H1 (cell line): ENCODE data around the gene DGKI. TPM values are rescaled to one million over a fixed set of nuclear protein-coding genes. Genes with fewer than 3 reads are reported as not detected.

ENCODE experiments used
- CTCF ChIA-PET: fragments of 300-600 bp; sonication (Branson Sonifier 250); formaldehyde crosslinking; loops from one replicate; lab custom pipeline; 2021; ENCODE audit not compliant: partially characterized antibody; lab: Charles Lee
- POLR2A ChIA-PET: fragments of 300-600 bp; sonication (Branson Sonifier 250); formaldehyde crosslinking; loops from one replicate; lab custom pipeline; 2021; ENCODE audit warnings: inconsistent platforms; ENCODE audit not compliant: partially characterized antibody; lab: Charles Lee
- DNase-seq, 2 experiments: peaks; one replicate each; pipeline versions ENCODE4 v3.0.0 to v3.0.0-alpha.2; 2010 to 2022; ENCODE audit warnings: low spot score in 2 of 2, low read depth in 1 of 2, mixed read lengths in 1 of 2
- FAIRE-seq: peaks from 2 replicates; lab custom pipeline; 2011; peaks lifted over from hg19 to GRCh38; lab: Jason Lieb, UNC
- H2AFZ ChIP-seq: 2 replicates; pipeline ENCODE4 v1.8.1; 2012; ENCODE audit warnings: low read length, inconsistent platforms
- H2AK5ac ChIP-seq: 2 replicates; pipeline ENCODE4 v1.6.1; 2013; ENCODE audit warnings: low read depth, low read length
- H2BK120ac ChIP-seq: replicated peaks from 2 replicates; pipeline ENCODE3; 2013; ENCODE audit warnings: low read depth, low read length, inconsistent platforms
- H2BK12ac ChIP-seq: 2 replicates; pipeline ENCODE4 v1.6.1; 2013; ENCODE audit warnings: low read depth, low read length
- H2BK15ac ChIP-seq: 2 replicates; pipeline ENCODE4 v1.6.1; 2013; ENCODE audit warnings: low read length
- H2BK20ac ChIP-seq: 2 replicates; pipeline ENCODE4 v1.6.1; 2013; ENCODE audit warnings: low read length
- H2BK5ac ChIP-seq: 2 replicates; pipeline ENCODE4 v1.6.1; 2013; ENCODE audit warnings: low read depth, low read length
- H3K14ac ChIP-seq: 2 replicates; pipeline ENCODE4 v1.6.1; 2013; ENCODE audit warnings: inconsistent platforms; ENCODE audit not compliant: insufficient read length
- H3K18ac ChIP-seq: 2 replicates; pipeline ENCODE4 v1.6.1; 2013; ENCODE audit warnings: low read length; ENCODE audit errors: extremely low read depth
- H3K23ac ChIP-seq: 2 replicates; pipeline ENCODE4 v1.6.1; 2013; ENCODE audit warnings: inconsistent platforms; ENCODE audit not compliant: insufficient read length
- H3K23me2 ChIP-seq: 2 replicates; pipeline ENCODE4 v1.6.1; 2013; ENCODE audit warnings: low read depth, low read length
- H3K27ac ChIP-seq: 2 replicates; pipeline ENCODE4 v1.6.1; 2011; ENCODE audit warnings: low read depth, low read length, inconsistent platforms
- H3K27me3 ChIP-seq, 4 experiments: replicated peaks in 1 of 4; 1 replicate in 1 of 4; 2 replicates in 3 of 4; pipeline versions ENCODE4 v1.6.1 to v1.8.1; 2011 to 2013; ENCODE audit warnings: low read length in 3 of 4, mild to moderate bottlenecking in 3 of 4, inconsistent platforms in 2 of 4, mixed read lengths in 2 of 4, moderate library complexity in 1 of 4; ENCODE audit not compliant: control insufficient read depth in 3 of 4, insufficient read depth in 3 of 4; ENCODE audit errors: extremely low read depth in 1 of 4
- H3K36me3 ChIP-seq, 4 experiments: 2 replicates each; pipeline versions ENCODE4 v1.6.1 to v1.8.1; 2011 to 2013; ENCODE audit warnings: mild to moderate bottlenecking in 4 of 4, low read length in 3 of 4, moderate library complexity in 2 of 4, control low read depth in 1 of 4, inconsistent platforms in 1 of 4; ENCODE audit not compliant: insufficient read depth in 4 of 4, control insufficient read depth in 2 of 4
- H3K4ac ChIP-seq: replicated peaks from 2 replicates; pipeline ENCODE3; 2013; ENCODE audit warnings: low read length, low read depth, mixed read lengths, inconsistent platforms; ENCODE audit not compliant: insufficient read length
- H3K4me1 ChIP-seq, 4 experiments: replicated peaks in 1 of 4; 1 replicate in 1 of 4; 2 replicates in 3 of 4; pipeline versions ENCODE4 v1.6.1 to v1.8.1; 2011 to 2013; ENCODE audit warnings: low read length in 3 of 4, inconsistent platforms in 2 of 4, mixed read lengths in 1 of 4; ENCODE audit not compliant: insufficient read depth in 4 of 4, control insufficient read depth in 3 of 4
- H3K4me2 ChIP-seq, 2 experiments: 2 replicates each; pipeline versions ENCODE4 v1.6.1 to v1.8.1; 2011 to 2013; ENCODE audit warnings: low read depth in 2 of 2, low read length in 2 of 2, control low read depth in 1 of 2, inconsistent platforms in 1 of 2, mild to moderate bottlenecking in 1 of 2; ENCODE audit not compliant: insufficient read depth in 1 of 2
- H3K4me3 ChIP-seq, 4 experiments: fragments of 200-600, 300-600 bp in 1 of 4; sonication (generic), shearing (Covaris generic), sonication (Bioruptor Twin) in 1 of 4; 2 replicates each; pipeline versions ENCODE4 v1.5.1 to v1.8.1; 2011 to 2016; ENCODE audit warnings: low read length in 4 of 4, low read depth in 3 of 4, control low read depth in 2 of 4, inconsistent platforms in 2 of 4, mild to moderate bottlenecking in 2 of 4, mixed read lengths in 1 of 4, moderate library complexity in 1 of 4; ENCODE audit not compliant: insufficient read depth in 2 of 4; ENCODE audit errors: extremely low read depth in 1 of 4
- H3K56ac ChIP-seq: replicated peaks from 2 replicates; pipeline ENCODE3; 2013; ENCODE audit warnings: low read depth, mild to moderate bottlenecking, mixed read lengths, low read length, inconsistent platforms; ENCODE audit not compliant: insufficient read length
- H3K79me1 ChIP-seq: 2 replicates; pipeline ENCODE4 v1.6.1; 2013; ENCODE audit warnings: low read depth, low read length, control low read depth
- H3K79me2 ChIP-seq, 2 experiments: 2 replicates each; pipeline versions ENCODE4 v1.6.1 to v1.8.1; 2012 to 2013; ENCODE audit warnings: low read length in 2 of 2, mild to moderate bottlenecking in 2 of 2, inconsistent platforms in 1 of 2; ENCODE audit not compliant: insufficient read depth in 2 of 2, control insufficient read depth in 1 of 2
- H3K9ac ChIP-seq, 4 experiments: replicated peaks in 1 of 4; 1 replicate in 1 of 4; 2 replicates in 3 of 4; pipeline versions ENCODE4 v1.6.1 to v1.8.1; 2011 to 2013; ENCODE audit warnings: low read depth in 3 of 4, low read length in 3 of 4, control low read depth in 2 of 4, mild to moderate bottlenecking in 2 of 4, moderate library complexity in 2 of 4, inconsistent platforms in 1 of 4; ENCODE audit errors: extremely low read depth in 1 of 4
- H3K9me3 ChIP-seq, 2 experiments: 2 replicates each; pipeline versions ENCODE4 v1.6.1 to v1.8.1; 2012 to 2013; ENCODE audit warnings: mild to moderate bottlenecking in 2 of 2, moderate library complexity in 2 of 2, control low read depth in 1 of 2, inconsistent platforms in 1 of 2, low read depth in 1 of 2, low read length in 1 of 2, mixed read lengths in 1 of 2; ENCODE audit not compliant: insufficient read depth in 2 of 2
- H4K20me1 ChIP-seq, 2 experiments: replicated peaks in 1 of 2; 2 replicates each; pipeline versions ENCODE3 to v1.8.1; 2011 to 2013; ENCODE audit warnings: inconsistent platforms in 2 of 2, low read length in 2 of 2, mild to moderate bottlenecking in 1 of 2; ENCODE audit not compliant: insufficient read depth in 2 of 2, control insufficient read depth in 1 of 2
- H4K5ac ChIP-seq: 2 replicates; pipeline ENCODE4 v1.6.1; 2013; ENCODE audit warnings: low read length, low read depth, mixed read lengths, inconsistent platforms; ENCODE audit not compliant: insufficient read length
- H4K8ac ChIP-seq: 2 replicates; pipeline ENCODE4 v1.8.0; 2013; ENCODE audit warnings: mild to moderate bottlenecking, moderate library complexity, low read length, inconsistent platforms; ENCODE audit not compliant: insufficient read depth; ENCODE audit errors: extremely low read depth
- H4K91ac ChIP-seq: replicated peaks from 2 replicates; pipeline ENCODE3; 2013; ENCODE audit warnings: low read length, mixed read lengths, inconsistent platforms; ENCODE audit not compliant: insufficient read length
- ASH2L ChIP-seq: fragments of 200-600, 300-600 bp; sonication (generic); IDR thresholded peaks from one replicate; pipeline ENCODE4 v1.7.1; 2017; ENCODE audit warnings: low read length
- BCL11A ChIP-seq, 2 experiments: IDR thresholded peaks; one replicate each; pipeline ENCODE4 v1.6.1; 2011; ENCODE audit warnings: low read depth in 2 of 2, low read length in 2 of 2, mild to moderate bottlenecking in 2 of 2
- CREB1 ChIP-seq: IDR thresholded peaks from 2 replicates; pipeline ENCODE4 v1.6.1; 2012; ENCODE audit warnings: inconsistent platforms
- EZH2 ChIP-seq: fragments of 200-600 bp; sonication (generic); IDR thresholded peaks from 2 replicates; pipeline ENCODE4 v1.7.1; 2012; ENCODE audit warnings: low read depth, mild to moderate bottlenecking, moderate library complexity, low read length, inconsistent platforms; ENCODE audit not compliant: severe bottlenecking
- KDM4A ChIP-seq: IDR thresholded peaks from one replicate; pipeline ENCODE4 v1.7.1; 2012; ENCODE audit warnings: low read depth, mild to moderate bottlenecking, moderate library complexity, low read length, inconsistent platforms; ENCODE audit not compliant: severe bottlenecking
- KDM5A ChIP-seq: fragments of 200-600 bp; IDR thresholded peaks from 2 replicates; pipeline ENCODE4 v1.7.1; 2012; ENCODE audit warnings: mild to moderate bottlenecking, low read length, inconsistent platforms, mixed read lengths
- MAFK ChIP-seq: IDR thresholded peaks from 2 replicates; pipeline ENCODE4 v1.6.1; 2012; ENCODE audit warnings: low read depth, mild to moderate bottlenecking, improper control_type of control experiment, low read length
- MAX ChIP-seq: IDR thresholded peaks from 2 replicates; pipeline ENCODE4 v1.6.1; 2012; ENCODE audit warnings: inconsistent platforms
- PHF8 ChIP-seq: fragments of 200-600 bp; sonication (generic); conservative IDR thresholded peaks from 2 replicates; pipeline ENCODE4 v1.7.1; 2012; ENCODE audit warnings: low read depth, mild to moderate bottlenecking, inconsistent platforms, low read length, moderate library complexity
- RBBP5 ChIP-seq: IDR thresholded peaks from 2 replicates; pipeline ENCODE4 v1.7.1; 2012; ENCODE audit warnings: low read depth, mild to moderate bottlenecking, inconsistent platforms, low read length, moderate library complexity, borderline replicate concordance
- TAF1 ChIP-seq: IDR thresholded peaks from 2 replicates; pipeline ENCODE4 v1.6.1; 2011; ENCODE audit warnings: mild to moderate bottlenecking, low read depth, low read length
- TBP ChIP-seq: IDR thresholded peaks from 2 replicates; pipeline ENCODE4 v1.6.1; 2011; ENCODE audit warnings: low read depth, low read length, improper control_type of control experiment
- TEAD4 ChIP-seq: IDR thresholded peaks from 2 replicates; pipeline ENCODE4 v1.6.1; 2012; ENCODE audit warnings: low read depth, low read length, inconsistent platforms, mixed read lengths
- USF2 ChIP-seq: IDR thresholded peaks from 2 replicates; pipeline ENCODE4 v1.6.1; 2011; ENCODE audit warnings: low read length, improper control_type of control experiment
- WGBS, 2 experiments: shearing (Covaris generic) in 1 of 2; methylation state at CpG; one replicate each; pipeline versions ENCODE4 v1.1.6 to v1.1.7; 2013 to 2015; ENCODE audit warnings: low lambda C conversion rate in 2 of 2, mixed read lengths in 2 of 2, inconsistent platforms in 1 of 2, low coverage in 1 of 2, missing lambda C conversion rate in 1 of 2; ENCODE audit not compliant: insufficient replicate concordance in 2 of 2, insufficient coverage in 1 of 2, insufficient read length in 1 of 2; ENCODE audit errors: extremely low coverage in 1 of 2, missing lambda C conversion rate in 1 of 2; 5-methylcytosine and 5-hydroxymethylcytosine counted together
- polyA plus RNA-seq, 7 experiments: library from polyadenylated mRNA; depleted of rRNA in 3 of 7; stranded (reverse) in 5 of 7; unstranded in 2 of 7; fragments of >200 nt in 5 of 7; fragments of 200-250 nt in 2 of 7; gene quantifications; 1 replicate in 5 of 7; 2 replicates in 1 of 7; 4 replicates in 1 of 7; pipeline versions ENCODE4 v1.2.1 to v1.2.3, GENCODE V29; 2011 to 2013; ENCODE audit warnings: missing spikeins in 2 of 7, mixed read lengths in 2 of 7
- total RNA-seq: library from RNA; stranded (reverse); fragmentation: NEBNext Ultra II Directional; extraction: Animal tissue kit (Norgen Biotek cat#: 25700); gene quantifications from 2 replicates; pipeline ENCODE4 v1.2.1, GENCODE V29; 2021

DGKI gene
- total and polyA plus RNA-seq, 2 of the 8 experiments (the other 6 are each of a cell fraction or from before 2014, with no cell fraction given) = 0.20 to 0.71 TPM

GRCh38 chr7:137870078-137870477 is 23.3 kb upstream of the DGKI start:
- Histone ChIP-seq H3K4me1 (peaks cover 0 to 4% (median 1%) of the 10 kb centered on the region in 4 experiments; a peak in 2 of 7 replicates), H3K79me1 (no peaks in the 10 kb centered on the region), H2BK120ac (no peak overlapping the region), H3K27ac (no peak overlapping the region), H4K91ac (no peak overlapping the region), H3K14ac (no peak overlapping the region), H3K56ac (no peak overlapping the region), H3K23me2 (no peaks in the 10 kb centered on the region; the same call in 1 of the 2 replicates), H4K8ac (no peak overlapping the region), H2BK5ac (no peak overlapping the region), H2BK20ac (no peak overlapping the region), H3K9me3 (no peaks in the 10 kb centered on the region), H2BK15ac (no peak overlapping the region), H3K27me3 (no peaks in the 10 kb centered on the region), H4K20me1 (no peaks in the 10 kb centered on the region), H3K79me2 (no peaks in the 10 kb centered on the region), H3K4me3 (no peak overlapping the region), H3K36me3 (peaks cover 0 to 10% (median 0%) of the 10 kb centered on the region in 4 experiments; a peak in 3 of 8 replicates), H2AK5ac (no peak overlapping the region), H3K4ac (no peak overlapping the region), H3K18ac (no peak overlapping the region), H3K9ac (no peak overlapping the region), H2BK12ac (no peak overlapping the region), H4K5ac (no peak overlapping the region), H3K4me2 (no peak overlapping the region), H3K23ac (no peak overlapping the region), H2AFZ (no peak overlapping the region)
- DNase-seq (no peak), FAIRE-seq (no peak)
- WGBS, 2 experiments = 95% methylated on average over 1 of the region's 1 CpG; no CpG with 5 or more reads in 1 of the 2 experiments
- CTCF ChIA-PET = interaction anchor here (0.7 to 1.5 kb wide), 2 partner anchors 30 to 214 kb away, joined by 3 to 7 read pairs; no protein-coding TSS in a partner anchor
- POLR2A ChIA-PET = no interaction called here
- TF ChIP-seq USF2 (no peak), CREB1 (no peak), MAX (no peak), RBBP5 (no peak), EZH2 (no peak), MAFK (no peak), ASH2L (no peak), BCL11A (IDR thresholded peaks at IDR 0.05; ENCODE audit: low read depth in 2 of 2, low read length in 2 of 2) (no peak), PHF8 (no peak), KDM5A (no peak), TEAD4 (no peak), TBP (no peak), TAF1 (no peak), KDM4A (no peak)
